Fibroblast of peridontal ligament (primary cell): Measurements from ENCODE around the gene RAI1.

Source experiments
- DNase-seq: peaks from one replicate; pipeline ENCODE4 v3.0.0-alpha.2; 2010; ENCODE audit errors: extremely low read depth

The RAI1 gene

DNA sequence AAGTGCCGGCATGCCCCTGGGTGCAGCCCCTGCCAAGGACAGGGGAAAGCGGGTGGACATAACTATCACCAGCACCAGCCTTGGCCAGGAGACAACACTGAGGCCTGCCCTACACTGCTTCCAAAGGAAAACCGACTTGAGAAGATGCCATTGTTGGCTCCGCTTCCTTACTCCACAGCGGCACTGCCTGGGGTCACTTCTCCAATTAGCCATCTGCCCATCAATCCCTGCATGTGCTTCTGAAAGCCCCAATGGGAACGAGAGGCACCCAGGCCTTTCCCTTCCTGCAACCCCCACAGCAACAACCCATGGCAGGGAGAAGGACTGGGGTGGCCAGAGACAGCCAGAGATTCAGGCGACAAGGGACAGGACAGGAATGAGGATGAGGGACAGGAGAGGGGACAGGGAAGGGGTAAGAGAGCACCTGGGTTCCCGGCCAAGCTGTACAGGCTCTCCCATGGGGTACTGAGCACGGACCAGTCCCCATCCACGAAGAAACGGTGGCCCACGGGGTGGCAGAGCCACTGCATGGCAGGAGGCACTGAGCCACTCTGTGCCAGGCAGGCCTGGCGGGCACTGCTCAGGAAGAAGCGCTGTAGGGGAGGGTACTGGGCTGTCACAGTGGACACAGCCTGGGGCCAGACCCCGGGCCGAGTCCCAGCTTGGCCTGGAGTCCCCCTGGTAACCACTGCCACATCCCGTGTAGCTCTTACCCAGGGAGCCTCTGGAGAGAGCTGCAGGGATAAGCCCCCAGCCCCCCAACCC lies 134.4 kb downstream of the RAI1 start:
- no peak for DNase-seq

DNA sequence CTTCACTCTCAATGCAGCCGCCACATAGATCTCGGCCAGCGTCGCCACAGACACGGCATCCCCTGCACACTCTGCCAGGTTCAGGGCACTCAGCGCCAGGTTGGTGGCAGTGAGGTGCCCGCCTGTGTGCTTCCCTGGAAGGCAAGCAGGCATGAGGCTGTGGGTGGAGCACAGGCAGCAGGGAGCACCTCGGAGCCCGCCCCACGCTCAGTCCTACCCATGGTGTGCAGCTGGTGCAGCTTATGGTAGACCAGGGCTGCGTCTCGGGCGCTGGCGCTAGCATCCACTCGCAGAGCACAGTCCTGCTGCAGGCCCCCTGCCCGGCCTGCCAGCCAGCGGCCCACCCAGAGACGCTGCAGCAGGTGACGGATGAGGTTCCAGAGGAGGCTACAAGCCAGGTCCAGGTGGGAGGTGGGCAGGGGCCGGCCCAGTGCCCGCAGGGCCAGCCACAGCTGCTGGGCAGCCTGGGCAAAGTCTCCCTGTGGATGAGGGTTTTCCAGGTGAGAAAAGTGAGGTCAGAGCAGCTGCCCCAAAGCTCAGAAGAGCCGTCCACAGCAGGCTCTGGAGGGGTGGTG lies 135.1 kb downstream of the RAI1 start:
- DNase-seq = no peak

DNA sequence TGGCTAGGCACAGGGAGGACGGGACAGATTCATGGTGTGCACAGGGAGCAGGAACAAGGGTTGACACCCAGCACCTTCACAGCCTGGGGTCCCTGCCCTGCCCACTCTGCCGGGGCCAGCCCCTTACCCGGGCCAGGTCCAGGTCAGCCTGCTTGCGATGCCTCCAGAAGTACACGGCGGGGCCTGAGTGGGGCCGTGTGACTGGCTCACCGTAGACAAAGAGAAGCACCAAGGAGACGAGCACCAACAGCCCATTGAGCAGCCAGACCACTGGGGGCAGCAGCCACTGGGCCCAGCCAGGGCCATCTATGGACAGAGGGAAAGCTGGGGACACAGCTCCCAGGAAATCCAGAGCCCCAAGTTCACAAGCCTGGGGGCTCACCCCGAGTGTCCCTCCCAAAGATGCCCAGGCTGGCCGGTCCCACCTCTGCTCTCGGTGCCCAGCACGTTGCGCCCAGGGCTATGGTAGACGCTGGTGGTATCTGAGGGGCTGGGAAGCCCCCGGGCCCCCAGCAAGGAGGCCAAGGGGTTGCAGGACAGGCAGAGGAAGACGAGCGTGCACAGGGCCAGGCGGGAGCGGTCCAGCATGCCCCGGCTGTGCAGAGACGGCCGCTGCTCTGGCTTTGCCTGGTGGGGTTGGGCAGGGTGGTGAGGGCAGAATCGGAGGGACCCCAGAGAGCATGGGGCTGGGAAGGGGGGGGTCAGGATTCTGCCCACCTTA lies 135.7 kb downstream of the RAI1 start:
- DNase-seq = no peak

DNA sequence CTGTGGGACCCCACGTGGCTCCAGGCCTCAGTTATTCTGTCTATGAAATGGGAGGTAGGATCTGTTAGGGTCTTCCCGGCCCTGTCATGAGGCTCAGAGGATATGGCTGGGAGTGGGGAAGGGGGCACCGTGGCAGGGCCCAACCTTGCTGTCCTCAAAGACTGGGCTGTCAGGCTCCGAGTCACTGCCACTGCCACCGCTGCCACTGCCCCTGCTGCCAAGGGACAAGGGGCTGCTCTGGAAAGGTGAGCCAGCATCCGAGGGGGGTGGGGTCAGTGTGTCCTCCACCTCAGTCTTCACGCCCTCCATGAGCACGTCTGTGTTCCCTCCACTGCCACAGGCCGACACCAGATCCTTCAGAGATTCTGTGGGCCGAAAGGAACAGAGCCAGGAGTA lies 136.3 kb downstream of the RAI1 start:
- DNase-seq = no peak

DNA sequence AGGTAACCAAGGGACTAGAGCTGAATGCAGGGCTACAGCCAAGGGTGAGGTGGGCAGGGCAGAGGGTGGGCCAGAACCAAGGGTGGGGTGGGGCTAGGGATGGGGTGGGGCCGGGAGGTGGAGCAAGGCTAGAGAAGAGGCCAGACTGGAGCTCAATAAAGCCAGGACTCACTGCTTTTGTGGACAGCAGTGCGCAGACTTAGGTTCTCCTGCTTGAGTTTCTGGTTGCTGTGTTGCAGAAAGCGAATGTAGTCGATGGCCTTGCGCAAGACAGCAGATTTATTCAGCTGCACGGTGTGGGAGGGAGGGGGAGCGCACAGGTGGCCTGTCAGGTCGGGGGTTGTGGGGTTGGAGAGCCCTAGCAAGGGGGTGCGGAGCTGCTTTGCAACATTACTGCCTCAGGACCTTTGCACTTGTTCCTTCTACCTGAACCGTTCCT lies 136.8 kb downstream of the RAI1 start:
- no peak for DNase-seq

DNA sequence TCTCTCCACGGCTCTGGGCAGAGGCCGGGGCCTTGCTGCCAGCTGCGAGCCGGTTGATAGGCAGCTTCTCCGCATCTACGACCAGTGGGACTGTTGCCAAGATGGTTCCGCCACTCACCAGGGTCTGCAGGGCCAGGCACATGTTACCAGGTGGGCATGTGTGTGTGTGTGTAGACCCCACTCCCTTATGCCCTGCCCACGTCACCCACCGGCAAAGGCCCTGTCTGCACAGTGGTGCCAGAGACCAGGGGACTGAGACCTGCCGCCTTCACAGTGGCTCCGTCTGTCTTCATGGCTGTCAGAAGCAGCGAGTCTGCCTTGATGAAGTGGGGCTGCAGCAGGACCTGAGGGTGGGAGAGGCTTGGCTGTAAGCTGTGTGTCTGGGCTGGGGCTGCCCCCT lies 137.9 kb downstream of the RAI1 start:
- no peak for DNase-seq

DNA sequence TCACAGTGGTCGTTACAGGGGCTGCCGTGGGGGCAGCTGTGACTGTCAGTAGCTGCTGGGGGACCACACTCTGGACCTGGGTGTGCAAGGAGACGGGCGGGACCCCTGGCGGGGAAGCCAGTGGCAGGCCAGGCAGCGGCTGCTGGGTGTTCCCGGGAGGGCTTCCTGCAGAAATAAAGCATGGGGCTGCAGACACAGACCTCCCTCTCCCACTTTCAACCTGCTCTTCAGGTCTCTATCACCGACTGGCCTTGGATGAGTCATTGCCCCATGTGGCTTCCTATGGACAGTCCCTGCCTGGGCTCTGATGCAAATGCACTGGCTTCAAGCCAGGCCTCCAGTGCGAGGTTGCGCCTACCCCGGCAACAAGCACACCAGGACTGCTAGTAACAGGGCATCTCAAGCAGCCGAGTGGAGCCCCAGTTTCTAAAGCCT lies 138.3 kb downstream of the RAI1 start:
- DNase-seq = peak; percentile 52

DNA sequence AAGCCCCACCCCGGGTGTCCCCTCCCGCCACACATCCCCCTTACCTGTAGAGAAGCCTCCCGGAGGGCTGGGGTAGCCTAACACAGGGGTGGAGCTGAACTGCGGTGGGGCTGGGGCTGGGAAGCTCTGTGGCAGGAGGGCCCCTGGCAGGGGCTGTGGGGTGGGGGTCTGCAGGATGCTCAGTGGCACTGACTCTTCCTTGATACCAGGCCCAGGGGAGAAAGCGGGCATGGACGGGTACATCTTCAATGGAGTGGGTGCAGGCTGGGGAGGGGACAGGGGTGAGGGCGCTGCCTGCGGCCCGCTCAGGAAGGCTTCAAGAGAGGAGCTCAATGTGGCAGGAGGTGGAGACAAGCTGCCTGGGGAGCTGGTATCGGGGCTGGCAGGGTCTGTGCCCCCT lies 138.8 kb downstream of the RAI1 start:
- DNase-seq = no peak

DNA sequence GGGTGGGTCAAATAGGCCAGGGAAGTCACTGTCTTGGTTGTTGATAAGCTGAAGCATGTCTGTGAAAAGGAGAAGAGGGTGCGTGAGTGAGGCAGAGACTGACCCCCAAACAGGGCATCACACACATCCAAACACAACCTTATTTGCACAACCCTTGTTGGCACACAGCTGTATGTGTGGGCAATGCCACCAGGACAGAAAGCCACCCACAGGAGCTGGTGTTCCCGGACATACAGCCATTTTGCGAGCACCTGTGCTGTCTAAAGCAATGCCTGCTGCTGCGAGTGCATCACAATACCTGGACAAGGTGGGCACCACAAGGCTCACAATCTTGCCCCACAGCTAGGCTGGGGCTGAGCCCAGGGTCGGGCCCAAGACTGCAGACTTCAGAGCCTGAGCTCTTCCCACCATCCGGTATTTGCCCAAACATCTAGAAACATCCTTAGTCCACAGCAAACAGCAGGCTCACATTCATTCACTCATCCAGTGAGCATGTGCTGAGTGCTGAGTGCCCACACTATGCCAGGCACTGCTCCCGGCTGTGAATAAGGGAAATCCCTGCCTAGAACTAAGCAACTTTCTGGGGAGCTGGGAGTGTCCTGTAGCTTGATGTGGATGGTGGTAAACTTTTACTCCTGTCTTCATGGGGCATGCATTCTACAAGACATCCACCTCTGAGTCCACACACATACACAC lies 139.4 kb downstream of the RAI1 start:
- DNase-seq = no peak

DNA sequence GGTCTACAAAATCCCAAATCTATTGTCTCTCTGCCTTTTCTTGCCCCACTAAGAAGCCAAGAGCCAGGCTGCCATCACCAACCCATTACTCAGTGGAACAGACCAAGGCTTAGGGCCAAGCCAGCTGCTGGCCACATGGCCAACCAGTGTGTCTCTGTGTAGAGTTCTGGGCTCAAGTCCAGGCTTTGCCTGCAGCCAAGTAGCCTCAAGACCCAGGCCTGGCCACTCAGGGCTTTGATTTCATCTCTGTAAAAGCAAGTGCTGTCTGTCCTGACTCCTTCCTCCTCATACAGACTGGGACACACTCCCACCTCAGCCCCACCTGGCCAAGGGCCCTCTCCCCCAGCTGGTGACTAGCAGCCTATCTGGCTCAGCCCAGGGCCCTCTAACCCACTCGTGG lies 140.9 kb downstream of the RAI1 start:
- peak; percentile 92 for DNase-seq

DNA sequence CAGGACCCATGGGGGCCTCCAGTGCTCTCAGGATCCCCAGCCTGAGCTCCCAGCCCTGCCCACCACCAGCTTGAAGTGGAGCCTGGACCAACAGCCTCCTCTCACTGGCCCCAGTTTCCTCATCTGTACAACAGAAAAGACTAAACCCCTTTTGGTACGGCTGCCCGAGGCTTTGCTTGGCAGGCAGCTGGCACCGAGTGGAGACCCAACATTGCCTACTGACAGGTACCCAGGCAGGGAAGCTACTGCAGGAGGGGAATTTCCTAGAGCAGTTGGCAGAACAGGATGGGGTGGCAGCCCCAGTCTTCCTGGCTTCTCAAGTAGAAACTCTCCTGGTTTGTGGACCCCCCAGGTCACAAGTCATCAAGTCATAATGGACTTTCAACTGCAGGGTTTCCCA lies 141.4 kb downstream of the RAI1 start:
- DNase-seq = no peak

DNA sequence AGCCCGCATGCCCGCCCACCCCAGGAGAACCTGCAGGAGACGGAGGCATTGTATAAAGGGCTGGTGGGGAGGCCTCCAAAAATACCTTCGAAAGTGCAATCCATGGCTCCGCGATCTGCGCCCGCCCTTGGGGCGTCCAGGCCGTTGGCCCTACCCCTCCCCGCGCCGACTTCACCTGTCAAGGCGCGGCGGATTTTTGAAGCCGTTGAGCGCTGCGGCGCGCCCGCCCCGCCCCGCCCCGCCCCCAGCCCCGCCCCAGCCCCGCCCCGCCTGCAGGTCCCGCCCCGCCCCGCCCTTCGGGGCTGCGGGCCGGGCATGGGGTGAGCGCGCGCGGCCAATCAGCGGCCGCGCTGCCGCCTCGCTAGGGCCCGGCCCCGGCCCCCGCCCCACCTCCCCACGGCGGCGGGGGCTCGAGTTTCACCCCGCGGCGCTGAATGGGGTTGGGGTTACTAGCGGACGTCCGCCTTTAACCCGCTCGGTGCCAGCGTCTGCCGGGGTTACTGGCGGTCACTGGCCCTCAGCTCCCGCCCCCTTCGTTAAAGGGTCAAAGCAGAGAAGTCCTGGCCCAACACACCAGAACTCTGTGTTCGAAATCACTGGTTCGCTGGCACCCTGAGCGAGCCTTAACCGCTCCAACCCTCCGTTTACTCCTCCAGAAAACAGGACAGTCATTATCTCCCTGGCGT lies 142.3 kb downstream of the RAI1 start:
- DNase-seq = peak; percentile 58

DNA sequence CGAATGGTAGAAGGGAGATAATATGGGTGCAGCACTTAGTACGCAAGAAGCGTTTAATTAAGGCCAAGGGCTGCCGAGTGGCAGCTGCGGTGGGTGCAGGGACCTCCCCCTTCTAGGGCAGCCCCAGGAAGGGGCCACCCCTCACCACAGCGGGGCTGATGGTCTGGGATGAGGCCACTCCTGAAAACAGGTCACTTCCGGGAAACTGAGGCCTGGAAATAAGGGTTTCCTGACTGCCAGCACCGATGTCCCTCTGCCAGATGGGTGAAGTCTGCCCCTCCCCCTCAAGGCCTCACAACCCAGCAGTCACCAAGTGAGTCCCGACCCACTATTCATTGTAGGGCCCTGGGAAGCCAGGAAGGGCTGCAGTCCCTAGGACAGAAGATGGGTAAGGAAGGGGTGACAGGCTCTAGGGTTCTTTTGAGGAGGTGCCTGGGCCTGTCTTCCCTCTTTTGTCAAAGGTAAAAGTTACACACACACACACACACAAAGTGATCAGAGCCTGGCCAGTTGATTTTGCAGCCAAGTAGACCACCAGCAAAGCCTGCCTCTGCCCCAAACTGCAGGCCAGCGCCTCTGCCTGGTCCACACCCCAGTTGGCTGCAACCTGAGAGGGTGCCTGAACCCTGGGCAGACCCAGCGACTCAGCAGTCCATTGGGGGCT lies 143.0 kb downstream of the RAI1 start:
- no peak for DNase-seq

DNA sequence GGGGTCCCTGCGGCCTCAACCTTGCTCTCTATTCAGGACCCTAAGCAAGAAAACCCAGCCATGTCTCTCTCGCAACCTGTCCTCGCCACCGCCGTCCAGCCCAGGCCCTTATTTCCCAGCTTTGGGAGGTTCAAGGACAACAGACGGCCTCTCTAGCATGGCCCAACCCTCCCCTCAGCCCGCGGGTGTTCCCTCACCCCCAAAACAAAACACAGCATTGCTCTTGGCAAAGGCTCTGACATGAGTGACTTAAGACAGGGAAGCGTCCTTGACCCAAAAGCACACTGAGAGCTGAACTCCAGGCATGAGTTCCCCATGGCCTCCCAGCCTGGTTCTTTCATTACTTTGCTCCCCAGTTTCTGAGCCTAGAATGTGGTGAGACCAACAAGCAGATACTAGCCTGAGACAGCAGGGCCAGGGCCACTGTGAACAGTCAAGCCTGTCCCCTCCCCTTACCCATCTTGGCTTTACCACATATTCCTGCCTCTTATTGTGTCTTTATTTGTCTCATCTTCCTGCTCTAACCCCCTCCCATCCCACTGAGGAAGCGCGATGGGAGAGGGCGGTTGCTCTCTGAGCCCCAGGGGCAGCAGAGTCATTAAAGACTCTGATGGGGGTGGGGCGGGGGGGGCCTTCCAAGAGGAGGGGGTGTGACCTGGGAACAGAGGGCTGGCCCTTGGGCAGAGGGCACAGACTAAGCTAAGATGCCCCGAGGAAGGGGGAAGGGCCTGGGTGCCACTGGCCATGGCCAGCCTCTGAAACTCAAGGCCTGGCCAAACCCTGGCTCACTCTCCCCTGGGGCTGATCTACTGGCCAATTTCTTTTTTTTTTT lies 143.7 kb downstream of the RAI1 start:
- DNase-seq = no peak

DNA sequence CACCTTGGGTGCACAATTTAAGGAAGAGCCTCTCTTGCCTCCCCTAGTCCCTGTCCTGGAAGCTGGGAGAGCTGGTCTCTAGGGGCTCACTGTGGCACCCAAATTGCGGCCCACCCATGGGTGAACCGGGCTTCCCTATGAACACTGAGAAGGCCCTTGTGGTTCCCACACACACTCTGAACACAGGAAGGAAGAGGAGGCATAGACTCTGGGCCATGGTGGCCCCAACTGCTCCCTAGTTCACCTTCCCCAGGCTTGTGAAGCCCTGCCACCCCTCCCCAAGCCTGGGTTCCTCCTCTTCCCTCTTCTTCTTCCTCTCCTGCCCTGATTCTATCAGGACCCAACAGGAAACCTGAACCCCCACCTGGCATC lies 145.1 kb downstream of the RAI1 start:
- DNase-seq = no peak

DNA sequence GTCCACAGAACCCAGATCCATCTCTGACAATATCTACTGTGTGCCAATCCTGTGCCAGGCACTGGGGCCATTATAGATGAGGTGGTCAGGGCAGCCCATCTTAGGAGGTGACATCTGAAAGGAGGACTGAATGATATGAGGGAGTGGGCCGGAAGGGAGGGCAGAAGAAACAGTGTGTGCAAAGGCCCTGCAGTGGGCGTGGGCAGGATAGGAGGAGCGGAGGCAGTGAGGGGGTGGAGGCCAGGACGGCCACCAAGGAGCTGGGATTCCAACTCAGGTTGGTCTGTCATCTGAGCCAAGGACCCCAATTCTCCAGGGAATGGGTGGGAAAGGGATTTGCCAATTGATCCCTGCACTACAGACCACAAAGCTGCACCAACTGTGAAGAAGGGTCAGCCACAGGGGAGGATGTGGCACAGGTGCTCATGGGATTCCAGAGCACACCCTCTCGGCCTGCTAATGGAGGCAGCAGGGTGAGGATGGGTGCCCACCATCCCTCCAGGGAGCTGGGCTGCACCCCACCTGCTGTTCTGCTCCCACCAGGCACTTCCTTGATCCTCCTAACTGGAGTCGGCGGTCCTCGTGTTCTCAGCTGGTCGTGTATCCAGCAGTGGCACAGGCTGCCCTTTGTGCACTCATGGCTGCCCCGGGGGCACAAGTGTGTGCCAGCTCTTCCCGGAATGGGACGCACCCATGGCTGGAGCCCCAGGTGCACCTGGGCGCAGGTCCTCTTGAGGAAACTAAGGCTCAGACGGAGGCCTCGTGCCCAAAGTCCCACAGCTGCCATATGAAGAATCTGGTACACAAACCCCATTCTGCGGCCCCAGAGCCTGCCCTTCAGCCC lies 145.9 kb downstream of the RAI1 start:
- DNase-seq = no peak

DNA sequence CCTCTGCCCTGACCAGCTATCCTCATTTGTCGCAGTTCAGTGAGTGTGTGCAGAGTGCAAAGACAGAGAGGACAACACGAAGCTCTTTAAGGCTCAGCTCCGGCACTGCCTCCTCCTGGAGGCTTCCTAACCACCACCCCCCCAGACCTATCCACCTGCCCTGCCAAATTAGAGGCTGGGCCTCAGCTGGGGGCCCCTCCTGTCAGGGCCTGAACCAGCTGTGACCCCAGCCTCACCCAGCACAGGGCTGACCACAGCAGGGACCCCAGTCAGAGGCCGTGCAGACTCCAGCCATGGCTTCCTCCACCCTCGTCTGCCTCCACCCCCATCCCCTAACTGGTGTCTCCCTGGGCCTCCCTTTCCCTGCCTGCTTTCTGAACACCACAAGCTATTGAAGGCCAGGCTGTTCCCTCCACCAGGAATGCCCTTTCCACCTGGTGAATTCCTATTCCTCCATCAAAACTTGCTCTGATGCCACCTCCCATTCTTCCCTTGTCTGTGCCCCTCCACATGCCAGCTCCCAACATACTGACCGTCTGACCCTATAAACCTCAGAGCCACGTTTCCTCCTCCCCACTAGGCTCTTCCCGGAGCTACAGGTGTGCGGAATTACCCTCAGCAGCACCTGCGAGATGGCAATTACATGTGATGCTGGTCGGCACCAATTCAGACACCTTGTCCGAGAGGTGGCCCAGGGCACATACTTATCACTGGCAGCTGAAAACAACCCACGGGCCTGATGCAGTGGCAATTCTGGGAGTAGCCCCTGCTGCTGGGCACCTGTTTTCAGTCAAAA lies 146.8 kb downstream of the RAI1 start:
- DNase-seq = no peak

DNA sequence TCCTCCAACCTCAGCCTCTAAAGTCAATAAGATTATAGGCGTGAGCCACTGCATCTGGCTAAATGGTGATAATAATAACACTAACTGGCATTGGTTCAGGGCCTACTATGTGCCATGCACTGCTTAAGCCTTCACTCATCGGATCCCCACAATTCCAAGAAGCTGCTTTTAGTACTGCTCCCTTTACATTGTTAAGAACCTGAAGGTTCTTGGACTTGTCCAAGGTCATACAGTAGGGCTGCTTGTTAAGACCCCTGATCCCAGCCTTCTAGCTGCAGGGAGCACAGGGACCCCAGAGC lies 149.0 kb downstream of the RAI1 start:
- no peak for DNase-seq

DNA sequence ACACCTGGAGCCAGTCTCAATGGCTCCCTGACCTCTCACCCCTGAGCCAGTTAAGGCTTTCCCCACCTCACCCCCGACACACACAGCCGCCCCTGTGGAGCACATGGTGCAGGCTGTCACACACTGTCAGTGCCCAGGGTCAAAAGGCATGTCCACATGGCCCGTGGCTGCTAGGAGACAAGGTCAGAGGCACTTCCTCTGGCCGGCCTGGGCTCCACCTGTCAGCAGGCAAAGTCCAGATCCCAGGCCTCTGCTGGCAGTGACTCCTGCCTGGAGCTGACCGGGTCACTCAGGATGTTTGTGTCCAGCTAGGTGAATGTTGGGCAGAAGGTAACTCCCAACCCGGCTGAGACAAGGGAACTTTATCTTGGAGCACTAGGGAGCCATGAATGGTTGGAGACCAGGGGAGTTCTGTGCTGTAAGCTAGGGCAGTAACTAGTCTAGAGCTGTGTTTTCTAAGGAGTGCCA lies 149.5 kb downstream of the RAI1 start:
- DNase-seq = no peak
